HepG2 (cell line): Measurements from ENCODE around the gene SLC25A51. TPM values are rescaled to one million over a fixed set of nuclear protein-coding genes. Genes with fewer than 3 reads are reported as not detected.
A peak's percentile ranks its signal among the peaks of the same experiment; 100 is the strongest.

ENCODE experiments used
- BRD4 ChIP-seq: sonication (generic); formaldehyde crosslinking; IDR thresholded peaks from 2 replicates; pipeline ENCODE4 v1.4.0; 2020; ENCODE audit warnings: missing genetic modification reagents
- EHMT2 ChIP-seq: fragments of 200-600 bp; sonication (generic); IDR thresholded peaks from 2 replicates; pipeline ENCODE4 v1.7.0; 2017; ENCODE audit warnings: antibody characterized with exemption, low read depth, low read length, borderline replicate concordance
- ELF4 ChIP-seq: sonication (generic); formaldehyde crosslinking; IDR thresholded peaks from 2 replicates; pipeline ENCODE4 v1.5.0; 2020; ENCODE audit warnings: missing genetic modification reagents, mild to moderate bottlenecking, moderate library complexity, borderline replicate concordance
- GFI1 ChIP-seq: sonication (generic); formaldehyde crosslinking; IDR thresholded peaks from 2 replicates; pipeline ENCODE4 v1.5.0; 2020; ENCODE audit warnings: missing genetic modification reagents, mild to moderate bottlenecking, borderline replicate concordance
- HOXA3 ChIP-seq: sonication (generic); formaldehyde crosslinking; IDR thresholded peaks from 2 replicates; pipeline ENCODE4 v1.5.0; 2020; ENCODE audit warnings: missing genetic modification reagents
- ISX ChIP-seq: sonication (generic); formaldehyde crosslinking; conservative IDR thresholded peaks from 2 replicates; pipeline ENCODE4 v1.5.0; 2020; ENCODE audit warnings: missing genetic modification reagents
- KAT7 ChIP-seq: IDR thresholded peaks from 2 replicates; pipeline ENCODE4 v1.6.1; 2018; ENCODE audit warnings: borderline replicate concordance, missing compliant biosample characterization
- KLF16 ChIP-seq, 2 experiments: sonication (generic) in 1 of 2; formaldehyde crosslinking in 1 of 2; IDR thresholded peaks; 2 replicates each; pipeline versions ENCODE4 v1.6.1 to v1.8.0; 2016 to 2023; ENCODE audit warnings: missing genetic modification reagents in 2 of 2, missing compliant biosample characterization in 1 of 2
- NCOA5 ChIP-seq: sonication (generic); formaldehyde crosslinking; IDR thresholded peaks from 2 replicates; pipeline ENCODE4 v1.4.0; 2020; ENCODE audit warnings: missing genetic modification reagents
- PTBP1 ChIP-seq: fragments of 200-400 bp; formaldehyde crosslinking; IDR thresholded peaks from 2 replicates; pipeline ENCODE4 v1.6.1; 2018; ENCODE audit warnings: low read length, low read depth; ENCODE audit not compliant: poor library complexity, severe bottlenecking
- SETDB1 ChIP-seq: sonication (generic); formaldehyde crosslinking; IDR thresholded peaks from 2 replicates; pipeline ENCODE4 v1.5.1; 2020; ENCODE audit warnings: missing genetic modification reagents, mild to moderate bottlenecking, borderline replicate concordance
- SMAD1 ChIP-seq: sonication (generic); formaldehyde crosslinking; IDR thresholded peaks from 2 replicates; pipeline ENCODE4 v1.4.0; 2020; ENCODE audit warnings: missing genetic modification reagents, low read depth, mild to moderate bottlenecking, borderline replicate concordance
- SOX5 ChIP-seq: IDR thresholded peaks from 2 replicates; pipeline ENCODE4 v1.6.1; 2016; ENCODE audit warnings: borderline replicate concordance
- ZBTB38 ChIP-seq: sonication (generic); formaldehyde crosslinking; IDR thresholded peaks from 2 replicates; pipeline ENCODE4 v1.5.1; 2020; ENCODE audit warnings: mild to moderate bottlenecking, missing genetic modification reagents
- ZNF234 ChIP-seq: sonication (generic); formaldehyde crosslinking; conservative IDR thresholded peaks from 2 replicates; pipeline ENCODE4 v1.5.1; 2020; ENCODE audit warnings: mild to moderate bottlenecking, missing genetic modification reagents
- ZNF251 ChIP-seq: sonication (generic); formaldehyde crosslinking; IDR thresholded peaks from 2 replicates; pipeline ENCODE4 v1.9.0; 2021; ENCODE audit warnings: mild to moderate bottlenecking, missing genetic modification reagents
- ZNF451 ChIP-seq: sonication (generic); formaldehyde crosslinking; IDR thresholded peaks from 2 replicates; pipeline ENCODE4 v1.5.0; 2020; ENCODE audit warnings: mild to moderate bottlenecking, missing genetic modification reagents
- ZNF460 ChIP-seq: sonication (generic); formaldehyde crosslinking; IDR thresholded peaks from 2 replicates; pipeline ENCODE4 v1.5.1; 2020; ENCODE audit warnings: missing genetic modification reagents, mild to moderate bottlenecking, borderline replicate concordance
- ZNF512 ChIP-seq: sonication (generic); formaldehyde crosslinking; IDR thresholded peaks from 2 replicates; pipeline ENCODE4 v1.4.0; 2020; ENCODE audit warnings: mild to moderate bottlenecking, missing genetic modification reagents
- ZNF710 ChIP-seq: sonication (generic); formaldehyde crosslinking; IDR thresholded peaks from 2 replicates; pipeline ENCODE4 v1.5.0; 2020; ENCODE audit warnings: mild to moderate bottlenecking, missing genetic modification reagents, borderline replicate concordance
- ZNF720 ChIP-seq: sonication (generic); formaldehyde crosslinking; IDR thresholded peaks from 2 replicates; pipeline ENCODE4 v1.4.0; 2020; ENCODE audit warnings: missing genetic modification reagents
- ZNF800 ChIP-seq: sonication (generic); formaldehyde crosslinking; IDR thresholded peaks from 2 replicates; pipeline ENCODE4 v1.4.0; 2020; ENCODE audit warnings: missing genetic modification reagents
- ZNF883 ChIP-seq: sonication (generic); formaldehyde crosslinking; IDR thresholded peaks from 2 replicates; pipeline ENCODE4 v1.5.1; 2020; ENCODE audit warnings: mild to moderate bottlenecking, missing genetic modification reagents; ENCODE audit errors: not compliant biosample characterization
- polyA plus RNA-seq, 8 experiments: library from polyadenylated mRNA; depleted of rRNA in 3 of 8; stranded (reverse) in 7 of 8; unstranded in 1 of 8; fragments of >200 nt; fragmentation: Illumina TruSeq in 4 of 8; extraction: Trizol in 4 of 8; gene quantifications; 2 replicates each; pipeline versions ENCODE4 v1.2.1 to v1.2.3, GENCODE V29; 2011 to 2016; ENCODE audit warnings: low read depth in 4 of 8, missing spikeins in 1 of 8, mixed read lengths in 1 of 8; ENCODE audit not compliant: insufficient read depth in 1 of 8
- total RNA-seq, 5 experiments: library from RNA; depleted of rRNA; stranded (reverse); fragments of >200 nt; fragmentation: Illumina TruSeq; extraction: Trizol; gene quantifications; 2 replicates each; pipeline ENCODE4 v1.2.3, GENCODE V29; 2016; ENCODE audit warnings: low read depth in 1 of 5

SLC25A51 gene
- total and polyA plus RNA-seq, 2 of the 13 experiments (the other 11 are each of a cell fraction or from before 2014, with no cell fraction given), result 14.6 to 37.7 TPM

- TF ChIP-seq ELF4 (CRISPR knock-in tag) (no peak; the same call in 1 of the 2 replicates), ZNF460 (CRISPR knock-in tag) (peak; percentile 58; the same call in 1 of the 2 replicates), ZNF800 (peak; percentile 87; the same call in 1 of the 2 replicates), HOXA3 (CRISPR knock-in tag) (peak; percentile 97), ZNF251 (no peak), ISX (no peak), ZNF451 (CRISPR knock-in tag) (peak; percentile 52), SOX5 (CRISPR knock-in tag) (peak; percentile 73; the same call in 1 of the 2 replicates), SETDB1 (CRISPR knock-in tag) (no peak), ZBTB38 (CRISPR knock-in tag) (no peak), KLF16 (CRISPR knock-in tag; IDR thresholded peaks at IDR 0.05) (peak in 1 of 2 experiments; percentile 40; a peak in 3 of 4 replicates), PTBP1 (no peak), BRD4 (CRISPR knock-in tag) (peak; percentile 23; the same call in 1 of the 2 replicates), ZNF720 (CRISPR knock-in tag) (peak; percentile 83; the same call in 1 of the 2 replicates), SMAD1 (peak; percentile 54), GFI1 (peak; percentile 34; the same call in 1 of the 2 replicates), KAT7 (peak; percentile 85), EHMT2 (no peak; the same call in 1 of the 2 replicates), ZNF710 (no peak; the same call in 1 of the 2 replicates), ZNF883 (peak; percentile 83), ZNF512 (CRISPR knock-in tag) (no peak), ZNF234 (CRISPR knock-in tag) (peak; percentile 75; the same call in 1 of the 2 replicates), NCOA5 (no peak)
Observed at GRCh38 chr9:37903647-37904444, at the start of gene SLC25A51 (continued).
